ENCODE measurements around the gene MIEN1.
"Not testable (repeated sequence)": the region's sequence is repeated elsewhere in the genome, so short reads cannot be mapped to it uniquely, and the experiment has no call there.

GRCh38 chr17:39711071-39711470 is 19.3 kb downstream of the MIEN1 start:
- not testable (repeated sequence) for TF ChIP-seq POLR2A, CTCF, EP300, POLR2AphosphoS5 (IDR thresholded peaks at IDR 0.05)

Measured in upper lobe of left lung (tissue), 4 donors.